Fibroblast of villous mesenchyme (primary cell): ENCODE data around the gene SLC2A14. TPM values are rescaled to one million over a fixed set of nuclear protein-coding genes. Genes with fewer than 3 reads are reported as not detected.
A peak's percentile ranks its signal among the peaks of the same experiment; 100 is the strongest.
"Not testable (repeated sequence)": the region's sequence is repeated elsewhere in the genome, so short reads cannot be mapped to it uniquely, and the experiment has no call there.

Experiments
- DNase-seq: peaks from one replicate; pipeline ENCODE4 v3.0.0-alpha.2; 2010; ENCODE audit warnings: low read depth
- H3K4me3 ChIP-seq: 2 replicates; pipeline ENCODE4 v1.5.1; 2011; ENCODE audit warnings: low read depth, mild to moderate bottlenecking, low read length
- total RNA-seq: library from RNA; depleted of rRNA; stranded (reverse); fragments of >200 nt; gene quantifications from 2 replicates; pipeline ENCODE4 v1.2.3, GENCODE V29; 2012
- TF ChIP-seq, protein P1 (sequence below): IDR thresholded peaks from 2 replicates; pipeline ENCODE4 v1.5.1; 2012; ENCODE audit warnings: low read depth, mild to moderate bottlenecking, low read length; ENCODE audit not compliant: insufficient read depth

SLC2A14 gene
- total RNA-seq, 1 donor = under 0.01 TPM

DNA sequence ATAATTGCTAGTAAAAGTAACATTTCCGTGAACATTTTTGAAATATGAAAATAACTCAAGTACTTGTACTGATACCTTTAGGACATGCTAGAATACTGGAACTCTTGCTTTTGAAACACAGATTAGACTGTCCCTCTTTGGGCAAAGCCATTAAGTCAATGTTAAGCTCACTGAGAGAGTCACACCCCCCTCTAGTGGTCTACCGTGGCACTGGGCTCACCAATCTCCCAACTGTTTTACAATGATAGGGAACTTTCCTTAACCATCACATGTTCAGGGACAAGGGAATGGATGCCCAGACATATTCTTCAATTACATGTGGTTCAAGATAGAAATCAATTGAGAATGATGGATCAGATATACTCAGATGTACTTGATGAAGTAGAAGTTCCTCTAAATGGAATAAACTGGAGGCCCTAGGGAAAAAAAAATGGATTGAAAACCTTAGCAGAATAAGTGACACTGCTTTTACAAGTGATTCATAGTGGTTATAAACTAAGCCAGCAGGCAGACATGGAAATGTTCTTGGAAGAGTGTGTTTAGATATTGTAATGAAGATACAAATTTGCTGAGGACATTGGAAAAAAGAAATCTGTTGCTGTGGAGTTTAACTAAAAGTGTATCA, 65.7 kb downstream of the SLC2A14 start:
- TF ChIP-seq, protein P1, sequence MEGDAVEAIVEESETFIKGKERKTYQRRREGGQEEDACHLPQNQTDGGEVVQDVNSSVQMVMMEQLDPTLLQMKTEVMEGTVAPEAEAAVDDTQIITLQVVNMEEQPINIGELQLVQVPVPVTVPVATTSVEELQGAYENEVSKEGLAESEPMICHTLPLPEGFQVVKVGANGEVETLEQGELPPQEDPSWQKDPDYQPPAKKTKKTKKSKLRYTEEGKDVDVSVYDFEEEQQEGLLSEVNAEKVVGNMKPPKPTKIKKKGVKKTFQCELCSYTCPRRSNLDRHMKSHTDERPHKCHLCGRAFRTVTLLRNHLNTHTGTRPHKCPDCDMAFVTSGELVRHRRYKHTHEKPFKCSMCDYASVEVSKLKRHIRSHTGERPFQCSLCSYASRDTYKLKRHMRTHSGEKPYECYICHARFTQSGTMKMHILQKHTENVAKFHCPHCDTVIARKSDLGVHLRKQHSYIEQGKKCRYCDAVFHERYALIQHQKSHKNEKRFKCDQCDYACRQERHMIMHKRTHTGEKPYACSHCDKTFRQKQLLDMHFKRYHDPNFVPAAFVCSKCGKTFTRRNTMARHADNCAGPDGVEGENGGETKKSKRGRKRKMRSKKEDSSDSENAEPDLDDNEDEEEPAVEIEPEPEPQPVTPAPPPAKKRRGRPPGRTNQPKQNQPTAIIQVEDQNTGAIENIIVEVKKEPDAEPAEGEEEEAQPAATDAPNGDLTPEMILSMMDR = peak; percentile 97
- peak; percentile 61 for DNase-seq
- no peak overlapping the region for H3K4me3 ChIP-seq

DNA sequence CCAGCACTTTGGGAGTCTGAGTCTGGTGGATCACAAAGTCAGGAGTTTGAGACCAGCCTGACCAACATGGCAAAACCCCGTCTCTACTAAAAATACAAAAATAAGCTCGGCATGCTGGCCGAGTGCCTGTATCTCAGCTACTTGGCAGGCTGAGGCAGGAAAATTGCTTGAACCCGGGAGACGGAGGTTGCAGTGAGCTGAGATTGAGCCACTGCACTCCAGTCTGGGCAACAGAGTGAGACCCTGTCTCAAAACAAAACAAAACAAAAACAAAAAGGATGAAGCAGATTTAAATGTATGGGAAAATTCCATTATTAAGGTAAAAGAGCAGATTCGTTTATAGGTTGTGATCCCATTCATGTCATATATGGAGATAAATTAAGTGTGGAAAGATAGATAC, 66.4 kb downstream of the SLC2A14 start:
- DNase-seq, H3K4me3 ChIP-seq: not testable (repeated sequence)

DNA sequence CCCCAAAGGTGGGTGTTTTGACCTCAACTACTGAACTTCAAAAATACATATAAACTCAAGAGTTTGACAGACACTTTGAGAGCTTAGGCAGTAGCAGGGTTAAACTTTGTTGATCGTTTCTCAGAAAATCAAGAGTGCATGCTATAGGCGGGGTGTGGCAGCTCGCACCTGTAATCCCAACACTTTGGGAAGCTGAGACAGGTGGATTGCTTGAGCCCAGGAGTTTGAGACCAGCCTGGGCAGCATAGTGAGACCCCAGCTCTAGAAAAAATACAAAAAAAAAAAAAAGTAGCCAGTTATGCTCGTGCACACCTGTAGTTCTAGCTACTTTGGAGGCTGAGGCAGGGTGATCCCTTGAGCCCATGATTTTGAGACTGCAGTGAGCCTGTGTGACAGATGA, 71.3 kb downstream of the SLC2A14 start:
- DNase-seq = no peak
- TF ChIP-seq, protein P1 = no peak
- no peak overlapping the region for H3K4me3 ChIP-seq

DNA sequence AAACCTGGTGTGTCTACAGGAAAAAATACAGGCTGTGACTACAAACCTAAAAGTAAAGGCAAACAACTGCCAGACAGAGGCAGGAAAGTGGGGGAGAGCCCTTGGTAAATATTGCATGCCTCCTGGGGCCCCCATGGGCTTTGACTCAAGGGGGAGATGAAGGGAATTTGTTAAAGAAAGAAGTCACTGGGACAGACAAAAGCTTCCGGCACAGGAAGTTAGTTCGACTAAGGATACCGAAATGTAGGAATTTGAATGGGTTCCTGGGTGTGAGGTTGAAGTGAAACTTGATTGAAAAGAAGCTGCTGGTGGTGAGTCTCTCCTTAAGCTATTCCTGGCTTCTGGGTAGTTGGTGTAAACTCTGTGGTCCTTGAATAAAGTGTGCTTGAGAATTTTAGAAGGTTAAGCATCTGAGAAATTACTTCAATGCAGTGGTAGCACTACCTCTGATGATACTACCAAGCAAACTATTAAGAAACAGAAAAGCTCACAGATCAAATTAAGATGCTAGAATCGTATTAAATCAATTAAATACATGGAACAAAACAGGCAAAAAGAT, 73.9 kb downstream of the SLC2A14 start:
- DNase-seq, H3K4me3 ChIP-seq: not testable (repeated sequence)

DNA sequence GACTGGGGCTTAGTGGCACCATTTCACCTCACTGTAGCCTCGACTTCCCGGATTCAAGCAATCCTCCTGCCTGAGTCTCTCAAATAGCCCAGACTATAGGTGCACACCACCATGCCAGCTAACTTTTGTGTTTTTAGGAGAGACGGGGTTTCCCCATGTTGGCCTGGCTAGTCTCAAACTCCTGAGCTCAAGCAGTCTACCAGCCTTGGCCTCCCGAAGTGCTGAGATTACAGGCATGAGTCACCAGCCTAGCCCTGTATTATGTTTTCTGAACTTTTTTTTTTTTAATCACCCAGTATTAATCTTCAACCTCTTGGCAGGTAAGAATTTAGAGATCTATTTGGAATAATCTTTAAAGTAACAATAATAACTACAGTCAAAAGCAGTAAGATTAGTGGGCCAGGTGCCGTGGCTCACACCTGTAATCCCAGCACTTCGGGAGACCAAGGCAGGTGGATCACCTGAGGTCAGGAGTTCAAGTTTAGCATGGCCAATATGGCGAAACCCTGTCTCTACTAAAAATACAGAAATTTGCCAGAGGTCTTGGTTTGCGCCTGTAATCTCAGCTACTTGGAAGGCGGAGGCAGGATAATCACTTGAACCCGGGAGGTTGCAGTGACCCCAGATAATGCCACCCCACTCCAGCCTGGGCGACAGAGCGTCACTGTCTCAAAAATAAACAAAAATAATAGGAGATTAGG, 74.9 kb downstream of the SLC2A14 start:
- DNase-seq = no peak
- H3K4me3 ChIP-seq = no peak overlapping the region
- TF ChIP-seq, protein P1 = no peak

DNA sequence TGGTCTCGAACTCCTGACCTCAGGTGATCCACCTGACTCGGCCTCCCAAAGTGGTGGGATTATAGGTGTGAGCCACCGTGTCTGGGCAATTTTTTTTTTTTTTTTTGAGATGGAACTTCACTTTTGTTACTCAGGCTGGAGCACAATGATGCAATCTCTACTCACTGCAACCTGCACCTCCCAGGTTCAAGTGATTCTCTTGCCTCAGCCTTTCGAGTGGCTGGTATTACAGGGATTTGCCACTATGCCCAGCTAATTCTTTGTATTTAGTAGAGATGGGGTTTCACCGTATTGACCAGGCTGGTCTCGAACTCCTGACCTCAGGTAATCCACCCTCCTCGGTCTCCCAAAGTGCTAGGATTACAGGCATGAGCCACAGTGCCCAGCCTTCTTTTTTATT, 75.4 kb downstream of the SLC2A14 start:
- H3K4me3 ChIP-seq, DNase-seq: not testable (repeated sequence)

DNA sequence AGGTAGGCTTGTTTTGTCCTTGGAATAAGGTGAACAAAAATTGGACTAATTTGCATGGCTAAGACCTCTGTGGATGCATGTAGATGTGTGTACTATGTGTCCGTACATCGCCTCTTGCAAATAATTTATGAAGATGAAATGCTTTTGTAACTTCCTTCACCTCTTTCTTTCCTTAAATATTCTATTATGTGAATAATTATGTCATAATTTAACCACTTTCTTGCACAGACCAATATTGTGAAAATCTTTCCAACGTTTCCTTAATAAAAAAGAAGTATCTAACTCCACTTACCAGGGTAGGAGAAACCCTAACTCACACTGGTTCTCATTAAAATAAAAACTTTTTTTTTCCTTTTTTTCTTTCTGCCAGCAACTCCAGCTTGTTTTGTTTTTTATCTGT, 79.5 kb downstream of the SLC2A14 start:
- TF ChIP-seq, protein P1 = no peak
- DNase-seq = no peak
- H3K4me3 ChIP-seq = no peak overlapping the region

DNA sequence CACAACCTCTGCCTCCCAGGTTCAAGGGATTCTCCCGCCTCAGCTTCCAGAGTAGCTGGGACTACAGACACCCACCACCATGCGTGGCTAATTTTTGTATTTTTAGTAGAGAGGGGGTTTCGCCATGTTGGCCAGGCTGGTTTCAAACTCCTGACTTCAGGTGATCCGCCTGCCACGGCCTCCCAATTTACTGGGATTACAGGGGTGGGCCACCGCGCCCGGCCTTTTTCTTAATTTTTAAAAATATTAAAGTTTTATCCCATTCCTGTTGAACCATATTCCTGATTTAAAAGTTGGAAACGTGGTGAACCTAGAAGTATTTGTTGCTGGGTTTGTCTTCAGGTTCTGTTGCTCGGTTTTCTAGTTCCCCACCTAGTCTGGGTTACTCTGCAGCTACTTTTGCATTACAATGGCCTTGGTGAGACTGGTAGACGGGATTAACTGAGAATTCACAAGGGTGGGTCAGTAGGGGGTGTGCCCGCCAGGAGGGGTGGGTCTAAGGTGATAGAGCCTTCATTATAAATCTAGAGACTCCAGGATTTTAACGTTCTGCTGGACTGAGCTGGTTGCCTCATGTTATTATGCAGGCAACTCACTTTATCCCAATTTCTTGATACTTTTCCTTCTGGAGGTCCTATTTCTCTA, 83.7 kb downstream of the SLC2A14 start, which contains the start of gene NANOG:
NANOG (plus strand) TSS at position 519 of the 645 bp plus-strand sequence. CDS start 213 bp downstream, outside the sequence.
- DNase-seq, H3K4me3 ChIP-seq: not testable (repeated sequence)

DNA sequence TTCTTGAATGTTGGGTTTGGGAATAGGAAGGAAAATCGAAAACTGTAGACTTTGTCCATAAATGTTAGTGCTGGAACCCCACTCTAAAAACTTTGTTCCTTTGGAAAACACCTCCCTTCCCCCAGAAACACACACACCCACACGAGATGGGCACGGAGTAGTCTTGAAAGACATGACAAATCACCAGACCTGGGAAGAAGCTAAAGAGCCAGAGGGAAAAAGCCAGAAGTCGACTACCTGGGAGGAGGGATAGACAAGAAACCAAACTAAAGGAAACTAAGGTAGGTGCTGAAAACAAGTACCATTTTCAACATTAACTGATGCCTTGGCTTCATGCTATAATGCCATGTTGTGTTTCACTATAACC, 84.4 kb downstream of the SLC2A14 start:
- TF ChIP-seq, protein P1 = no peak
- DNase-seq = no peak
- no peak overlapping the region for H3K4me3 ChIP-seq
